IMR-90 (cell line): Measurements from ENCODE around the gene CAMTA1. TPM values are rescaled to one million over a fixed set of nuclear protein-coding genes. Genes with fewer than 3 reads are reported as not detected.
A peak's percentile ranks its signal among the peaks of the same experiment; 100 is the strongest.

Experiments used
- ATAC-seq: fragments of 200-7000 bp; cut with Tn5 transposase; 2 replicates; pipeline ENCODE4 v1.9.1; 2020; ENCODE audit warnings: low read depth, mild to moderate bottlenecking, moderate library complexity
- BruUV-seq: library from RNA; stranded (reverse); fragments of 400-500 nt; replicated peaks from 2 replicates; lab custom pipeline; 2021; lab: Mats Ljungman, UMichigan
- CTCF ChIA-PET: fragments of 300-600 bp; formaldehyde crosslinking; extraction: SDS; loops from one replicate; lab custom pipeline; 2021; ENCODE audit warnings: antibody characterized with exemption; lab: Yijun Ruan, JAX
- POLR2A ChIA-PET: fragments of 300-600 bp; sonication (Branson Sonifier 250); formaldehyde crosslinking; loops from one replicate; lab custom pipeline; 2022; ENCODE audit warnings: antibody characterized with exemption; ENCODE audit not compliant: unreplicated experiment; lab: Charles Lee
- DNase-seq: peaks from one replicate; pipeline ENCODE4 v3.0.0; 2013
- H2AFZ ChIP-seq: replicated peaks from 2 replicates; pipeline ENCODE3; 2013; ENCODE audit warnings: low read length, mild to moderate bottlenecking; ENCODE audit not compliant: poor library complexity
- H2AK5ac ChIP-seq: 2 replicates; pipeline ENCODE4 v1.6.1; 2013; ENCODE audit warnings: low read depth, low read length, inconsistent platforms
- H2AK9ac ChIP-seq: replicated peaks from 2 replicates; pipeline ENCODE3; 2013; ENCODE audit warnings: mild to moderate bottlenecking, low read depth, low read length, moderate library complexity; ENCODE audit not compliant: poor library complexity
- H2BK120ac ChIP-seq: 2 replicates; pipeline ENCODE4 v1.6.1; 2013; ENCODE audit warnings: low read depth, low read length, inconsistent platforms
- H2BK15ac ChIP-seq: 3 replicates; pipeline ENCODE4 v1.6.1; 2013; ENCODE audit warnings: low read depth, low read length, inconsistent platforms
- H2BK20ac ChIP-seq: 2 replicates; pipeline ENCODE4 v1.6.1; 2013; ENCODE audit warnings: low read depth, mild to moderate bottlenecking, inconsistent platforms, low read length, moderate library complexity
- H2BK5ac ChIP-seq: 2 replicates; pipeline ENCODE4 v1.6.1; 2013; ENCODE audit warnings: mild to moderate bottlenecking, low read depth, low read length, inconsistent platforms; ENCODE audit not compliant: poor library complexity, severe bottlenecking
- H3K14ac ChIP-seq: replicated peaks from 2 replicates; pipeline ENCODE4 v1.6.1; 2013; ENCODE audit warnings: low read depth, low read length, inconsistent platforms
- H3K18ac ChIP-seq: 2 replicates; pipeline ENCODE4 v1.6.1; 2013; ENCODE audit warnings: low read depth, low read length, control low read depth
- H3K23ac ChIP-seq: 2 replicates; pipeline ENCODE4 v1.6.1; 2013; ENCODE audit warnings: low read depth, low read length, inconsistent platforms
- H3K27ac ChIP-seq: 2 replicates; pipeline ENCODE4 v1.5.1; 2013; ENCODE audit warnings: mild to moderate bottlenecking, control low read depth, low read length; ENCODE audit not compliant: insufficient read depth
- H3K27me3 ChIP-seq: 2 replicates; pipeline ENCODE4 v1.6.1; 2013; ENCODE audit warnings: low read length; ENCODE audit not compliant: control insufficient read depth, insufficient read depth
- H3K36me3 ChIP-seq: 2 replicates; pipeline ENCODE4 v1.6.1; 2013; ENCODE audit warnings: low read length, mixed read lengths; ENCODE audit not compliant: control insufficient read depth, insufficient read depth
- H3K4ac ChIP-seq: 2 replicates; pipeline ENCODE4 v1.6.1; 2013; ENCODE audit warnings: low read depth, low read length, inconsistent platforms
- H3K4me1 ChIP-seq: 2 replicates; pipeline ENCODE4 v1.6.1; 2013; ENCODE audit warnings: low read length, mixed read lengths; ENCODE audit not compliant: control insufficient read depth, insufficient read depth
- H3K4me2 ChIP-seq: 2 replicates; pipeline ENCODE4 v1.6.1; 2013; ENCODE audit warnings: low read depth, mild to moderate bottlenecking, control low read depth, low read length, moderate library complexity
- H3K4me3 ChIP-seq: 2 replicates; pipeline ENCODE4 v1.5.1; 2013; ENCODE audit warnings: low read depth, mild to moderate bottlenecking, control low read depth, low read length, moderate library complexity; ENCODE audit not compliant: insufficient read depth
- H3K56ac ChIP-seq: 2 replicates; pipeline ENCODE4 v1.6.1; 2013; ENCODE audit warnings: low read length, inconsistent platforms; ENCODE audit not compliant: insufficient read depth; ENCODE audit errors: extremely low read depth
- H3K79me1 ChIP-seq, 2 experiments: 2 replicates each; pipeline ENCODE4 v1.6.1; 2013; ENCODE audit warnings: low read length in 2 of 2, inconsistent platforms in 1 of 2, low read depth in 1 of 2
- H3K9ac ChIP-seq: 2 replicates; pipeline ENCODE4 v1.6.1; 2013; ENCODE audit warnings: low read depth, low read length, control low read depth
- H3K9me1 ChIP-seq: 2 replicates; pipeline ENCODE4 v1.6.1; 2013; ENCODE audit warnings: low read length, inconsistent platforms; ENCODE audit not compliant: insufficient read depth
- H3K9me3 ChIP-seq: 2 replicates; pipeline ENCODE4 v1.6.1; 2013; ENCODE audit warnings: low read length; ENCODE audit not compliant: control insufficient read depth, insufficient read depth
- H4K20me1 ChIP-seq: 2 replicates; pipeline ENCODE4 v1.6.1; 2013; ENCODE audit warnings: low read length, inconsistent platforms; ENCODE audit not compliant: insufficient read depth
- H4K5ac ChIP-seq: 2 replicates; pipeline ENCODE4 v1.6.1; 2013; ENCODE audit warnings: mild to moderate bottlenecking, low read depth, low read length, control low read depth
- H4K8ac ChIP-seq, 2 experiments: 2 replicates each; pipeline ENCODE4 v1.6.1; 2013; ENCODE audit warnings: low read depth in 2 of 2, low read length in 2 of 2, control low read depth in 1 of 2, inconsistent platforms in 1 of 2
- H4K91ac ChIP-seq: 2 replicates; pipeline ENCODE4 v1.6.1; 2013; ENCODE audit warnings: low read depth, low read length, inconsistent platforms; ENCODE audit not compliant: insufficient read depth
- CEBPB ChIP-seq: IDR thresholded peaks from 2 replicates; pipeline ENCODE4 v1.6.1; 2012; ENCODE audit warnings: low read depth, low read length, improper control_type of control experiment
- CHD1 ChIP-seq: IDR thresholded peaks from 2 replicates; pipeline ENCODE4 v1.6.1; 2012; ENCODE audit warnings: low read depth, low read length, improper control_type of control experiment
- FOS ChIP-seq: fragments of 150-350 bp; IDR thresholded peaks from 2 replicates; pipeline ENCODE4 v1.6.1; 2016; ENCODE audit warnings: low read depth, low read length
- MAZ ChIP-seq: IDR thresholded peaks from 2 replicates; pipeline ENCODE4 v1.6.1; 2012; ENCODE audit warnings: low read depth, mild to moderate bottlenecking, low read length, improper control_type of control experiment, moderate library complexity, borderline replicate concordance
- MXI1 ChIP-seq: IDR thresholded peaks from 2 replicates; pipeline ENCODE4 v1.6.1; 2012; ENCODE audit warnings: low read depth, mild to moderate bottlenecking, low read length, moderate library complexity, borderline replicate concordance
- POLR2A ChIP-seq: IDR thresholded peaks from 2 replicates; pipeline ENCODE4 v1.6.1; 2012; ENCODE audit warnings: mild to moderate bottlenecking, low read depth, low read length
- RAD21 ChIP-seq: IDR thresholded peaks from 2 replicates; pipeline ENCODE4 v1.6.1; 2012; ENCODE audit warnings: low read length, improper control_type of control experiment
- RCOR1 ChIP-seq: IDR thresholded peaks from 2 replicates; pipeline ENCODE4 v1.6.1; 2012; ENCODE audit warnings: mild to moderate bottlenecking, low read length, improper control_type of control experiment; ENCODE audit not compliant: insufficient replicate concordance
- RFX5 ChIP-seq: IDR thresholded peaks from 2 replicates; pipeline ENCODE4 v1.8.0; 2012; ENCODE audit warnings: low read depth, mild to moderate bottlenecking, low read length, moderate library complexity
- SMC3 ChIP-seq: fragments of 150-350 bp; IDR thresholded peaks from 2 replicates; pipeline ENCODE4 v1.6.1; 2016; ENCODE audit warnings: low read depth, mild to moderate bottlenecking, antibody characterized with exemption, low read length, moderate library complexity
- USF2 ChIP-seq: fragments of 150-350 bp; IDR thresholded peaks from 2 replicates; pipeline ENCODE4 v1.6.1; 2017; ENCODE audit warnings: mild to moderate bottlenecking, antibody characterized with exemption, low read length, low read depth
- WGBS, 2 experiments: methylation state at CpG; one replicate each; pipeline versions ENCODE4 v1.1.5 to v1.1.7; 2013; ENCODE audit warnings: missing lambda C conversion rate in 2 of 2; ENCODE audit not compliant: insufficient read length in 1 of 2; ENCODE audit errors: extremely low coverage in 2 of 2; 5-methylcytosine and 5-hydroxymethylcytosine counted together
- dilution Hi-C: fragments of 300-500 bp; cut with HindIII; formaldehyde crosslinking; loops from one replicate; pipeline ENCODE4 v1.14.3; 2018; ENCODE audit warnings: low sequenced_read_pairs; ENCODE audit not compliant: unreplicated experiment
- in situ Hi-C: fragments of 300-500 bp; cut with MboI; formaldehyde crosslinking; loops from 3 replicates; pipeline ENCODE4 v1.14.3; 2019; ENCODE audit warnings: low sequenced_read_pairs, inconsistent platforms, mixed read lengths
- intact Hi-C: fragments of 100-400 bp; cut with micrococcal nuclease; formaldehyde crosslinking; loops from 2 replicates; pipeline ENCODE4 v1.10.0; 2022
- polyA plus RNA-seq, 3 experiments: library from polyadenylated mRNA; depleted of rRNA; stranded (reverse); fragments of >200 nt; gene quantifications; 2 replicates each; pipeline ENCODE4 v1.2.3, GENCODE V29; 2012; ENCODE audit warnings: low replicate concordance in 1 of 3
- total RNA-seq: library from RNA; depleted of rRNA; stranded (reverse); fragments of >200 nt; gene quantifications from 2 replicates; pipeline ENCODE4 v1.2.3, GENCODE V29; 2012
- TF ChIP-seq, protein P1 (sequence below): conservative IDR thresholded peaks from 2 replicates; pipeline ENCODE4 v1.5.1; 2012; ENCODE audit warnings: mild to moderate bottlenecking, low read depth, low read length, improper control_type of control experiment
- TF ChIP-seq, protein P2 (sequence below): fragments of 150-350 bp; IDR thresholded peaks from 2 replicates; pipeline ENCODE4 v1.6.1; 2016; ENCODE audit warnings: low read depth, mild to moderate bottlenecking, low read length, moderate library complexity, borderline replicate concordance

Gene CAMTA1
- total and polyA plus RNA-seq, 2 of the 4 experiments (the other 2 are of a cell fraction): 35.5 to 74.3 TPM

- TF ChIP-seq, protein P1, sequence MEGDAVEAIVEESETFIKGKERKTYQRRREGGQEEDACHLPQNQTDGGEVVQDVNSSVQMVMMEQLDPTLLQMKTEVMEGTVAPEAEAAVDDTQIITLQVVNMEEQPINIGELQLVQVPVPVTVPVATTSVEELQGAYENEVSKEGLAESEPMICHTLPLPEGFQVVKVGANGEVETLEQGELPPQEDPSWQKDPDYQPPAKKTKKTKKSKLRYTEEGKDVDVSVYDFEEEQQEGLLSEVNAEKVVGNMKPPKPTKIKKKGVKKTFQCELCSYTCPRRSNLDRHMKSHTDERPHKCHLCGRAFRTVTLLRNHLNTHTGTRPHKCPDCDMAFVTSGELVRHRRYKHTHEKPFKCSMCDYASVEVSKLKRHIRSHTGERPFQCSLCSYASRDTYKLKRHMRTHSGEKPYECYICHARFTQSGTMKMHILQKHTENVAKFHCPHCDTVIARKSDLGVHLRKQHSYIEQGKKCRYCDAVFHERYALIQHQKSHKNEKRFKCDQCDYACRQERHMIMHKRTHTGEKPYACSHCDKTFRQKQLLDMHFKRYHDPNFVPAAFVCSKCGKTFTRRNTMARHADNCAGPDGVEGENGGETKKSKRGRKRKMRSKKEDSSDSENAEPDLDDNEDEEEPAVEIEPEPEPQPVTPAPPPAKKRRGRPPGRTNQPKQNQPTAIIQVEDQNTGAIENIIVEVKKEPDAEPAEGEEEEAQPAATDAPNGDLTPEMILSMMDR: no peak
Measured at GRCh38 chr1:7248549-7249199, 463.4 kb downstream of the CAMTA1 start (continued).

DNA sequence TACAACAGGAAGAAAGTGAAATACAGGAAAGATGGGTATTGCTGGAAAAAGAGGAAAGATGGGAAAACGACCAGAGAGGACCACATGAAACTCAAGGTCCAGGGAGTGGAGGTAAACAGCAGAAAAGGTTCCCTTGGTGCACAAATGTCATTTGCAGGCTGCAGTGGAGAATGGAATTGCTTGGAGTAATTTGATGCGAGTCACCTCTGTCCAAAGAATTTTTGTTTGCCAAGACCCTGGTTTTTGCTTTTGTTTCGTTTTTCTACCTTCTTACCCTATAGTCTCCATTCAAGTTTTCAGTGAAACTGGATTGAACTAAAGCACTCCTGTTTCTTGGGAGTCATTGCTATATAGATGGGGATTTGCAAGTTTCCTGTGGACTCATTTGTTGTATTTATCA, 464.3 kb downstream of the CAMTA1 start:
- Histone ChIP-seq H2BK15ac (no peak overlapping the region), H2BK20ac (no peak overlapping the region), H3K56ac (no peak overlapping the region), H3K23ac (no peak overlapping the region), H4K5ac (no peak overlapping the region), H3K9me1 (peaks cover 2% of the 10 kb centered on the region; the same call in 1 of the 2 replicates), H3K9ac (no peak overlapping the region), H2AK5ac (no peak overlapping the region), H3K9me3 (no peaks in the 10 kb centered on the region), H3K18ac (no peak overlapping the region), H3K27ac (no peak overlapping the region), H3K4me2 (no peak overlapping the region), H2BK5ac (no peak overlapping the region), H4K20me1 (no peaks in the 10 kb centered on the region), H3K4me1 (peaks cover 7% of the 10 kb centered on the region), H4K91ac (no peak overlapping the region), H2AFZ (no peak overlapping the region), H3K4me3 (no peak overlapping the region), H3K27me3 (no peaks in the 10 kb centered on the region), H3K36me3 (no peaks in the 10 kb centered on the region), H4K8ac (no peak overlapping the region), H3K4ac (no peak overlapping the region), H3K79me1 (no peaks in the 10 kb centered on the region), H2AK9ac (no peak overlapping the region), H2BK120ac (0 out of 2 replicates have a peak overlapping the region, but pooled peaks have one; percentile 8), H3K14ac (no peak overlapping the region; the same call in 1 of the 2 replicates)
- DNase-seq (no peak), ATAC-seq (no peak)
- intact Hi-C loops (loop anchor here (10.0 kb wide), 1 partner anchor 145 kb away; no protein-coding TSS in a partner anchor), in situ Hi-C loops (no loop called here), dilution Hi-C loops (no loop called here)
- ChIA-PET CTCF (interaction anchor here (0.6 kb wide), 1 partner anchor 34 kb away, joined by 3 read pairs; no protein-coding TSS in a partner anchor), POLR2A (no interaction called here)
- no TSS peak for BruUV-seq
- no CpG with 5 or more reads among the region's 3 CpGs for WGBS, 2 experiments
- no peak for TF ChIP-seq SMC3
- TF ChIP-seq CEBPB: no peak
- TF ChIP-seq, protein P2, sequence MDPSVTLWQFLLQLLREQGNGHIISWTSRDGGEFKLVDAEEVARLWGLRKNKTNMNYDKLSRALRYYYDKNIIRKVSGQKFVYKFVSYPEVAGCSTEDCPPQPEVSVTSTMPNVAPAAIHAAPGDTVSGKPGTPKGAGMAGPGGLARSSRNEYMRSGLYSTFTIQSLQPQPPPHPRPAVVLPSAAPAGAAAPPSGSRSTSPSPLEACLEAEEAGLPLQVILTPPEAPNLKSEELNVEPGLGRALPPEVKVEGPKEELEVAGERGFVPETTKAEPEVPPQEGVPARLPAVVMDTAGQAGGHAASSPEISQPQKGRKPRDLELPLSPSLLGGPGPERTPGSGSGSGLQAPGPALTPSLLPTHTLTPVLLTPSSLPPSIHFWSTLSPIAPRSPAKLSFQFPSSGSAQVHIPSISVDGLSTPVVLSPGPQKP: no peak
- no peak for TF ChIP-seq RFX5
- no peak for TF ChIP-seq FOS
- TF ChIP-seq USF2: no peak
- no peak for TF ChIP-seq POLR2A
- TF ChIP-seq RCOR1: no peak
- TF ChIP-seq MXI1: no peak
- TF ChIP-seq CHD1: no peak
- no peak for TF ChIP-seq MAZ
- no peak for TF ChIP-seq RAD21
